GM12801 (cell line): ENCODE measurements around the gene MAT2A.

ENCODE experiments used
- TF ChIP-seq, protein P1 (sequence below): IDR thresholded peaks from one replicate; pipeline ENCODE4 v1.5.1; 2011; ENCODE audit warnings: control low read depth; ENCODE audit not compliant: insufficient read length; ENCODE audit errors: extremely low read depth

Gene MAT2A

DNA sequence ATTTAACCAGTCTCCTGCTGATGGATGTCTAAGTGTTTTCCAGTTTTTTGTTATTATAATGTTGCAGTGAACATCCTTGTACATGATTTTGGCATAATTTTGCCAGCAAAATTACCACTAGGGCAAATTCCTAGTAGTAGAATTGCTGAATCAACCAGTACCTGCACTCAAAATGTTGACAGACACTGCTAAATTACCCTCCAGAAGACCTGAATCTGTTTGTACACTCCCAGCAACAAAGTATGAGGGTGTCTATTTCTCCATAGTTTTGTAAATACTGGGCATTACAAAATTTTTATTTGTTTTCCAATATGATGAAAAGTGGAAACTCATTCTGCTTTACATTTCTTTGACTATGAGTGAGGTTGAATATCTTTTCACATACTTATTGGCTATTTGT lies 11.2 kb upstream of the MAT2A start:
- TF ChIP-seq, protein P1, sequence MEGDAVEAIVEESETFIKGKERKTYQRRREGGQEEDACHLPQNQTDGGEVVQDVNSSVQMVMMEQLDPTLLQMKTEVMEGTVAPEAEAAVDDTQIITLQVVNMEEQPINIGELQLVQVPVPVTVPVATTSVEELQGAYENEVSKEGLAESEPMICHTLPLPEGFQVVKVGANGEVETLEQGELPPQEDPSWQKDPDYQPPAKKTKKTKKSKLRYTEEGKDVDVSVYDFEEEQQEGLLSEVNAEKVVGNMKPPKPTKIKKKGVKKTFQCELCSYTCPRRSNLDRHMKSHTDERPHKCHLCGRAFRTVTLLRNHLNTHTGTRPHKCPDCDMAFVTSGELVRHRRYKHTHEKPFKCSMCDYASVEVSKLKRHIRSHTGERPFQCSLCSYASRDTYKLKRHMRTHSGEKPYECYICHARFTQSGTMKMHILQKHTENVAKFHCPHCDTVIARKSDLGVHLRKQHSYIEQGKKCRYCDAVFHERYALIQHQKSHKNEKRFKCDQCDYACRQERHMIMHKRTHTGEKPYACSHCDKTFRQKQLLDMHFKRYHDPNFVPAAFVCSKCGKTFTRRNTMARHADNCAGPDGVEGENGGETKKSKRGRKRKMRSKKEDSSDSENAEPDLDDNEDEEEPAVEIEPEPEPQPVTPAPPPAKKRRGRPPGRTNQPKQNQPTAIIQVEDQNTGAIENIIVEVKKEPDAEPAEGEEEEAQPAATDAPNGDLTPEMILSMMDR: no peak

DNA sequence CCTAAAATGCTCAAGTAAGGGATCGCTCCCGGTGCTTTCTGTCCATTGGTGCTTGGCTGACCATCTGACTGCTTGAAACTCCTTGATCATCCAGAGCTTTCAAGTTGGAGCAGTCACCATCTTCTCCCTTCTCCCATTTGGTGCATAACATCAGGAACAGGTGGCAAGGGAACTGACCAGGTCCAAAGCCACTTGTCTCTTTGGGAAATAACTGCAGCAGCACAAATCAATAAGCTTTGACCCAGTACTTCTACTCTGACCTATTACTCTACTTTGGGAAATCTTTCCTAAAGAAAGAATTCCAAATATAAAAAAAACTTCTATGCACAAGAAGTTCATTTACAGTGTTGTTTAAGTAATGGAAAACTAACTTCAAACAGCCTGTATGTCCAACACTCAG lies 10.6 kb upstream of the MAT2A start:
- TF ChIP-seq, protein P1: no peak

DNA sequence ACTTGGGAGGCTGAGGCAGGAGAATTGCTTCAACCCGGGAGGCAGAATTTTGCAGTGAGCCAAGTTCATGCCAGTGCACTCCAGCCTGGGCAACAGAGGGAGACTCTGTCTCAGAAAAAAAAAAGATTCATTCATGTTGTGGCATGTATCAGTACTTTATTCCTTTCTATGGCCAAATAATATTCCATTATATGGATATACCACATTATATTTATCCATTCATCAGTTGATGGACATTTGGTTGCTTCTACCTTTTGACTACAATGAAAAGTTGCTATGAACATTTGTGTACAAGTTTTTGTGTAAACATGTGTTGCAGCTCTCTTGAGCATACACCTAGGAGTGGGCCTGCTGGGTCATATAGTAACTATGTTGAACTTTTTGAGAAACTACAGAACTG lies 9.2 kb upstream of the MAT2A start:
- TF ChIP-seq, protein P1: no peak

DNA sequence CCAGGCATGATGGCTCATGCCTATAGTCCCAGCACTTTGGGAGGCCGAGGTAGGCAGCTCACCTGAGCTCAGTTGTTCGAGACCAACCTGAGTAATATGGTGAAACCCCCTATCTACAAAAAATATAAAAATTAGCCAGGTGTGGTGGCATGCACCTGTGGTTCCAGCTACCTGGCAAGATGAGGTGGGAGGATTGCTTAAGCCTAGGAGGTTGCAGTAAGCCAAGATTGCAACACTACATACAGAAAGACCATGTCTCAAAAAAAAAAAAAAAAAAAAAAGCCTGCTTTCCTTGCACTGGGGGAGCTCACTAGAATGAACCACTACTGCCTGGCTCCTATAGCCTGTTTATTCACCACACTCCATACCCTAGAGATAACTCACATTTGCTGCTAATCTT lies 7.4 kb upstream of the MAT2A start:
- TF ChIP-seq, protein P1: no peak

DNA sequence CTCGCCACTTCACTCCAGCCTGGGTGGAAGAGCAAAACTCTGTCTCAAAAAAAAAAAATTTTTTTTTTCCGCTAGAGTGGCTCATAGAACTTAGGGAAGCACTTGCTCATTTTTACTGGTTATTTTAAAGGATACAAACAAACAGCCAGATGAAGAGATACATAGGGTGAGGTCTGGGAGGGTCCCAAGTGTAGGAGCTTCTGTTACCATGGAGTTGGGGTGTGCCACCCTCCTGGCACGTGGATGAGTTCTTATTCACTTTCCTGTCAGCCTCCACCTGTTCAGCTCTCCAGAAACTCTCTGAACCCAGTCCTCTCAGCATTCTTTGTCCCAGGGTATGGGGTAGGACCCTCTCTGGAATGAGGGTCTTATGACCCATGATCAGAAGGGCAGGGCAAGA lies 4.9 kb upstream of the MAT2A start:
- TF ChIP-seq, protein P1: no peak

DNA sequence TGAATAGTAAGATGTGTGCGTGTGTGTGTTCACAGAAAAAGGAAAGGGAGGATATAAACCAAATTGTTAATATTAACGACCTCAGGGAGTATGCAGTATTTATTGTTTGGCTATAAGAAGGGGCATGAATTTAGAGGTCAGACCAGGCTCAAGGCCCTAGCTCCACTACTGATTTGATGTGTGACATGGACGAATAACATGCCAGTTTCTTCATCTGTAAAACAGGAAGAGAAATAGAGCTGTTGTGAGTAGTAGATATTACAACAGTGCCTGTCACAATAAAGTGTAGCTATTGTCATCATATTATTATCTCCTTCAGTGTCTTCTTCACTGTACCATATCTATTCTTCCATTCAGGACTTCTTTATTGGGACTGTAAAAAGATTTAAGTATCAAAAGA lies 4.1 kb upstream of the MAT2A start:
- TF ChIP-seq, protein P1: no peak

DNA sequence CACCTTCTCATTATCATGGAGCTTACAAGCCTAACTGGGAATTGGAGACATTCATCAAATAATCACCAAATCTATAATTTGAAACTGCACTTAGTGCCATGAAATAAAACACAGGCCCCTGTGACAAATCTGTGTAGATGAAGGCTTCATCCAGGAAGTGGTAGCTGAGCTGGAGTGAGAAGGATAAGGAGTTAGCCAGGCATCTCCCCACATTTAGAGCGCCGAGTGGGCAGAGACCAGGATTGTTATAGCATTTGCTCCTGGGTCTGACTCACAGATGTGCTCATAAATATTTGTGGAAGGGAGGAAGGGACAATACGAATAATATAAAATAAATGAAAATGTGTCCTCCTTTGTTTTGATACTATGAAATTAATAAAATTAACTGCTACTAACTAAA lies 2.5 kb upstream of the MAT2A start:
- TF ChIP-seq, protein P1: no peak
